H1 (cell line): ENCODE results near the gene ZDHHC16.
A peak's percentile ranks its signal among the peaks of the same experiment; 100 is the strongest.

Experiments used
- EZH2 ChIP-seq: fragments of 200-600 bp; sonication (generic); IDR thresholded peaks from 2 replicates; pipeline ENCODE4 v1.7.1; 2012; ENCODE audit warnings: low read depth, mild to moderate bottlenecking, moderate library complexity, low read length, inconsistent platforms; ENCODE audit not compliant: severe bottlenecking
- GABPA ChIP-seq: IDR thresholded peaks from 2 replicates; pipeline ENCODE4 v1.6.1; 2011; ENCODE audit warnings: mild to moderate bottlenecking, low read length, moderate library complexity, borderline replicate concordance; ENCODE audit not compliant: insufficient read depth
- POLR2AphosphoS5 ChIP-seq: IDR thresholded peaks from 2 replicates; pipeline ENCODE4 v1.6.1; 2011; ENCODE audit warnings: low read depth, low read length

- TF ChIP-seq GABPA: no peak
- no peak for TF ChIP-seq EZH2
- peak; percentile 51; the same call in 1 of the 2 replicates for TF ChIP-seq POLR2AphosphoS5
These were observed 19.8 kb upstream of the ZDHHC16 start, which contains the start of gene PGAM1 for GRCh38 chr10:97425964-97426775.
